Cerebellar cortex (tissue), 1 donor: ENCODE data around the gene BRME1.
"Not testable (repeated sequence)": the region's sequence is repeated elsewhere in the genome, so short reads cannot be mapped to it uniquely, and the experiment has no call there.

Source experiments
- DNase-seq: peaks from one replicate; pipeline ENCODE4 v3.0.0-alpha.2; 2015; ENCODE audit warnings: low spot score

Gene BRME1

DNA sequence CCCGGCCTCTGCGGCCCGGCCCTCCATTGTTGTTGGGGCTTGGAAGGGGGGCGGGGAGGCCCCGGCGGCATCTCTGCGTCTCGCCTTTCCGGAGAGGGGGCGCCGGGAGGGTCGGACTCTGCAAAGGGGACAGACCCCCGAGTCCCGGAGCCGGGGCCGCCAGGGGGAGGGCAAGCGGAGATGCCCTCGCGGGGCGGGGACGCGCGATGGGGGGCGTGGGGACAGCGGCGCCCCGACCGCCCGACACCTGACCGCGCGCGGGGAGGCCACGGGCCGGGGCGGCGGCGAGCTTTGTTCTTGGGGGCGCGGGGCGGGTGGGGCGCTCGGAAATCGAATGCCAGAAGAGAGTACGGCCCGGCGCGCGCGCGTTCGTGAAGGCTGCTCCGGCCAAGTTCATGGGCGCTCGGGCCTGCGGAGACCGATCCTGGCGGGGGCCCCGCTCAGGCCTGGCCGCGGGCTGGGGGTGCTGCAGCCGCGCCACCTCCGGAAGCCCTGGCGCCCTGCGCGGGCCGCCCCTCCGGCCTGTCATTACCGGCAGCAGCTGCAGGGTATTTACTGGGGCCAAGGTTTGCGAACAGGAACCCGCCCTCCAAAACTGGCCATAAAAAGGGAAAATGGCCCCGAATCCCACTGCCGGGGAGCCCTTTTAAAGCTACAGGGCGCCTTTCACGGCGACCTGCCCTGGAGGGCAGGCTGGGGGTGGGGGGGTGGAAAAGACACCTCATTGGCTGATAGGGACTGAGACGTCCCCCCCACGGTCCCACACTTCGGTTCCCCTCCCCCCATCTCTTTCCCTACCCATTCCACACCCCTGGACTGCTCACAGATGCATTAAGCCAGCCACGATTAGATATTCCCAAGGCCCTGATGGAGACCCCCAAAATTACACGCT is 40.1 kb downstream of the BRME1 start:
- DNase-seq: peak; percentile 57

DNA sequence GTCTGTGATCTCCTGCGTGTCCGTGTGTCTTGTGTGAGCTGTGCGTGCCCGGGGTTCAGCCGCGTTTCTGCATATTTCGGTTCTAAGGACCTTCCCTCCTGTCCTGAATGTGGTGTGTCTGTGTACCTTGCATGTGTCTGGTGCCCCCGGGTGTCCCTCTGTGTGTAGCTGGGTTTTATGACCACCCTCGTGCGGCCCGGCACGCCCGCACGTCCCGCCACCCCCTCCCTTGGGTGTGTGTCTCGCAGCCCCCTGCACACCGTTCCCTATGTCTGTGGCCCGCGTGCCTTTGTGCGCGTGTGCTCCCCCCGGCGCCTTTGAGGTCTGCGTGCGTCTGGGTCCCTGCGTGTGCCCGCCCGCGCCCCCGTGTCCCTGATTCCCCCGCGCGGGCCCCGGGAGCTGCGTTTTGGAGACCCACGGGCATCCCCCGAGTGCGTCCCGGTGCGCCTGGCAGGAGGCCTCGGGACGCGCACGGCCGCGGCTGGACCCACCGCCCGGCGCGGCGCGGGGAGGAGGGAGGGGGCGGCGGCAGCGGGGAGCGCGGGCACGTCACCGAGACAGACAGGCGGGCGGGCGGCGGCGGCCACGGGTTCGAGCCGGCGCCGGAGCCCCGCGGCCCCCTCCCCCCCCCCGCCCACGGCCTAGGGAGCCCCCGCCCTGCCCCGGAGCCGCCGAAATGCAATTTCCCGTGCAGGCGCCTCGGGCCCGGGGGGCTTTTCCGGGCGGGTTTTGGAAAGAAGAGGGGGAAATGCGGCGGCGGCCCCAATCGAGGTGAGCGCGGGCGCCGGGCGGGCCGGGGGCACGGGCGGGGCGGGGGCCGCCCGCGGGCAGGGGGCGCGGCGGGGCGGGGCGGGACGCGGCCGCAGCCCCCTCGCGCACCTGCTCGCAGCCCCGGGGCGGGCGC is 41.0 kb downstream of the BRME1 start:
- no peak for DNase-seq

DNA sequence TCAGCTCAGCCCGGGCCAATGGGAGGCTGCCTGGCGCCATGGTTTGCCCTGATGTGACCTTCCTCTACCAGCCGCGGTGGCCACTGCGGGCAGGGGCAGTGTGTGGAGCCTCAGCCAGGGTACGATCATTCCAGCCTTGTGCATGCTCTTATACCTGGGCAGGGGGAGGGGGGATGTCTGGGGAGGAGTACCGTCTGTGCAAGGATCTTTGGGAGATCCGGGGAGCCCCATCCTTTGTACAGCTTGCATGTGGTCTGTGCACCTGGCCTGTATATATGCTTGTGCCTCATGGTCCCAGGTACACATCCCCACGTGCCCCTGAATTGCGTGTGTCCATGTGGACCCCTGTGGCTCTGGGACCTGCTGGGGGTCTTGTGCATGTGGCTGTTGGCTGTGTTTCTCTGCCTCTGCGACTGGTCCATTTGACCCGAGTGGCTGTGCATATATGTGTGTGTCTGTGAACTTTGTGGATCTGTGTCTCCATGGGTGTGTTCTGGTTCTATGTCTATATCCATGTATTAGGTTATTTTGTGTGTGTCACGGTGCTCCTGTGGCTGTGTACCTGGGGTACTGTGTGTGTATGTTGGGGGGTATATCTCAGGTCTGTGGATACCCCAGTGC is 41.8 kb downstream of the BRME1 start:
- no peak for DNase-seq

DNA sequence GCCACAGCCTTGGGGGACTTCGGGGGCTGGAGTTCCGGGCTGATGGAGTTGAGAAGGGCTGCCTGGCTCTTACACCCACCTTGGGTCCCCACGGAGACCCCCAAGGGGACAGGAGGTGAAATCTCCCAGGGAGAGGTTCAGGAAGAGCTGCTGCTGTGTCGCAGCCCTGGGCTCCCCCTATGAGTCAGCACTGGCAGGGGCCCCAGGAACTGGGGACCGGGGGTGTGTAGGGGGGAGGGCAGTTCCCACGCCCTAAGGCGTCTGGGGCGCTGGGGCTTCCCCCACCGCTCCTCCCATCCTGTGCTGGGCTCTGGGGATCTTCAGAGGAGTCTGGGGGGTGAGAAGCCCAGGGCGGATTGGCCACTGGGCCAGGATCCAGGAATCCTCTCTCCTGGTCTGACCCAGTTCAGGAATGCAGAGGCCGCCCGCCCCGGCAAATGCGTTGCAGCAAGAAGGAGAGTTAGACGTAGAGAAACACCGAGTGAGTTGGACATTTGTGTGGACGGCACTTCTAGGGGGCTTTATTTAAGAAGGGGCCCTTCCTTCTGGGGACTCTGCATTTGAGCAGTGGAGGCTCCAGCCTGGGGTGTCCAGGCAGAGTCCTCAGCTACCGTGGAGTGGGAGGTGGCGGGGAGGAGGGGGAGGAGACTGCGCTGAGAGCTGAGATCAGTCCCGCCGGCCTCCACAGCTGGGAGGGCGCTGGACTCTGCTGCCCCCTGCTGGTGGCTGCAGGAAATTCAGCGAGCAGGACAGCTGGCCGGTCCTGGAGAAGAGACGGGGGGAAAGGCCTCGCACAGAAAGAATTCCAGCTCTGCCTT is 44.0 kb downstream of the BRME1 start:
- peak; percentile 89 for DNase-seq

DNA sequence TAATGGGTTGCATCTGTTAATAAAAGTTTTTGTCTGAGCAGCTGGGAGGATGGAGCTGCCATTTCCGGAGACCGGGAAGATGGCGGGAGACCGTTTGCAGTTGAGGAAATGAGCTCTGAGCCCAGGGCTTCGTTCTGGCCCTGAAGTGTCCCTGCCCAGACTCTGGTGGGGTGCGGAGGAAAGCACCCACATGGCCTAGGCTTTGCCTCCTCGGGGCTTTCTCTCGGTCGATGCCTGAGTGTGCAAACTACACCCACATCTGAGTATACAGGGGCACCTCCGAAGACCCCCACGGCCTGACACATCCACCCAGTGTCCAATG is 44.6 kb downstream of the BRME1 start:
- DNase-seq: no peak

DNA sequence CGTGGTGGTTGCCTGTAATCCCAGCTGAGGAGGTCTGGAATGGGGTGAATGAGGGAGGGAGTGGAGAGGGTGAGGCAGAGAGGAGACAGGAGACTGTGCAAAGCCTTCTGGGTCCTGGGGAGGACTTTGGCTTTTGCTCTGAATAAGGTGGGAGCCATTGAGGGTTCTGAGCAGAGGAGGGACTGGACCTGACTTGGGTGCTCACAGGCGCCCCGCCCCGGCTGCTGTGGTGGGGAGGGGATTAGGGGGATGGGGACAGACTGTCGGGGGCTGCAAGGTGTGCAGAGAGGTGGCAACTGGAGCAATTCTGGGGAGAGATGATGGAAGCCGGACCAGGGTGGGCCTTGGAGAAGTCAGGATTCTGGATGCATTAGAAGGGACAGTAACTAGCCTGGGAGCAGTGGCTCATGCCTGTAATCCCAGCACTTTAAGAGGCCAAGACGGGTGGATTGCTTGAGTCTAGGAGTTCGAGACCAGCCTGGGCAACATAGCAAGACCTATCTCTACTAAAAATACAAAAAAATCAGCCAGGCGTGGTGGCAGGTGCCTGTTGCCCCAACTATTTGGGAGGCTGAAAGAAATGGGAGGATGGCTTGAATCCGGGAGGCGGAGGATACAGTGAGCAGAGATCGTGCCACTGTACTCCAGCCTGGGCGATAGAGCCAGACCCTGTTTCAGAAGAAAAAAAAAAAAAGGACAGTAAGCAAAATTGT is 45.1 kb downstream of the BRME1 start:
- no peak for DNase-seq

DNA sequence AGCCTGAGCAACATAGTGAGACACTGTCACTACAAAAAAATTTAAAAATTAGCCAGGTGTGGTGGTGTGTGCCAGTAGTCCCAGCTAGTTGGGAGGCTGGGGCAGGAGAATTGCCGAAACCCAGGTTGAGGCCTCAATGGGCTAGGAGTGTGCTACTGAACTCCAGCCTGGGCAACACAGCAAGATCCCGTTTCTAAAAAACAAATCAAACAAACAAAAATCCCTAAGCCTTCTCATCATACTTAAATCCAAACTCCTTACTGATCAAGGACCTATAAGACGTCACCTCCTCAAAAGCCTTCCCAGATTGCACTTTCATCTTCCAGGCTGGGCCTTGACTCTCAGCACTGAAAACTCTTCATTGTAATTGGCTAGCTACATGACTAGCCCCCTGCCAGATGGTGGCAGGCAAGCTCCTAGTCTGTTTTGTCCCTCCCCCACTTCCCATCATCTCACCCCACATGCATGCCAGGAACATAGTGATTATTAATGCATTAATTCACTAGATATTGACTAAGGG is 46.5 kb downstream of the BRME1 start:
- no peak for DNase-seq

DNA sequence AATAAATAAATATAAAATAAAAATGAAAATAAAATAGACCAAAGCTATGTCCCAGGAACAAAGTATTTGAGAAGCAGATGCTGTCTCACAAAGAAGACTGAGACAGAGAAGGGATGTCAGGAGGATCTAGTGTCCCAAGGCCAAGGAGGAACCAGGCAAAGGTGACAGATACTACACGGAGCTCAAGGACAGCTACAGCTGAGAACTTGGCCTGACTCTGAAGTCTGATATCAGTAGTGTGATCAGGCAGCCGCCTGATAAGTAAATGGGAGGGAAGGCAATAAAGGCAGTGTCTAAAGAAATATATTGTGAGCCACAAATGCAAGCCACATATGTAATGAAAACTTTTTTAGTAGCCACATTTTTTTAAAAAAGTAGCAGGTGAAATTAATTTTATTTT is 49.4 kb downstream of the BRME1 start:
- no peak for DNase-seq

DNA sequence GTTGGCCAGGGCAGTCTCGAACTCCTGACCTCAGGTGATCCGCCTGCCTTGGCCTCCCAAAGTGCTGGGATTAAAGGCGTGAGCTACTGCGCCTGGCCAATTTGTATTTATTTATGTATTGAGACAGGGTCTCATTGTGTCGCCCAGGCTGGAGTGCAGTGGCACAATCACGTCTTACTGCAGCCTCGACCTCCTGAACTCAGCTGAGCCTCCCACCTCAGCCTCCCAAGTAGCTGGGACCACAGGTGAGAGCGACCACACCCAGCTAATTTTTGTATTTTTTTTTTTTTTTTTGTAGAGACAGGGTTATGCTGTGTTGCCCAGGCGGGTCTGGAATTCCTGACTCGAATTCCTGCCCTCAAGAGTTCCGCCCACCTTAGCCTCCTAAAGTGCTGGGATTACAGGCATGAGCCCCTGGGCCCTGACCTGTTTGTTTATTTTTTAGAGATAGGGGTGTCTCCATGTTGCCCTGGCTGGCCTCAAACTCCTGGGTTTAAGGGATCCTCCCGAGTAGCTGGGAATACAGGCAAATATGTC is 53.7 kb downstream of the BRME1 start:
- not testable (repeated sequence) for DNase-seq

DNA sequence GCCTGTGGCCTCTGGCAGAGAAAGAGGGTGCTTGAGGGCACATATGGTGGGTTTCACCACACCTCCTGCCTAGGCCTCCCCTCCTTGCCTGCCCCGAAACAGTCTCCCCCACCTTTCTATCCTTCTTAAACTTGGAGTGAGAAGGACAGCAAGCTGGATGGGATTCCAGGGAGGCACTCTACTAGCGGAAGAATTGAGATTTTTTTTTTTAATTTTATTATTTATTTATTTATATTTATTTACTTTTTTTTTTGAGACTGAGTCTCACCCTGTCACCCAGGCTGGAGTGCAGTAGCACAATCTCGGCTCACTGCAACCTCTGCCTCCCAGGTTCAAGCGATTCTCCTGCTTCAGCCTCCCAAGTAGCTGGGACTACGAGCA is 54.2 kb downstream of the BRME1 start:
- not testable (repeated sequence) for DNase-seq

DNA sequence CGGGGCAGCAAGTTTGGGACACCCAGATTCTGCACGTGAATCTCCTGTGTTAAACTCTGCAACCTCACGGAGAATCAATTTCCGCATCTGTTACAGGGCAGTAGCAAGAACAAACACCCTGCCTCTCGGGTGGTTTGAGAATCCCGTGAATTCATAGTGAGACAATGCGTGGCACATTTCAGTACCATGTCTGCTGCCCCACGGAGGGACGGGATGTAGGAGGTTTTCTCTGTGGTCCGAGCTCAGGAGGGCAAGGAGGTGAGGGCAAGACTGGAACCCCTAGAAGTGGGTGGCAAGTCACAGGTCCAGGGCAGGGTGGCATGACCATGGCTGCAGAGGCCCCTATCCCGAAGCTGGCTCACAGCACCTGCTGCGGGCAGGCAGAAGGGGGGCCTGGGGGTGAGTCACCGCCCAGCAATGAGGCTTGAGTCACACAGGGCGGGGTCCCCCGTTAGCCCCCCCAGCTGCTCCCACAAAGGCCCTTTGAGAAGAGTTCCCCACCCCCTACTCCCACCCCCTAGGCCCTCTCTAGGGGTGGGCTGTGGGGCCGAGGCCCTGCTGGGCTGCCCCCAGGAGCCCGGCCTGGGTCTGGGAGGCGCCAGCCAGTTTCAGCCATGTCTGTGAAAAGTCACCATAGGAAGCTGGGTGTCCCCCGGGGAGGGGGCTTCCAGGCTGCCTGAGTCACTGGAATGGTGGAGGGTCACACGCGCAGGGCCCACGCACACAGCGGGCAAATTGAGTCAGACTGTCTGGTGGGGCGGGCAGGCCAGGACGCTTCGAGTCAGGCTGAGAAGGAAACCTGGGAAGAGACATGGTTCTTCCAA is 54.8 kb downstream of the BRME1 start:
- peak; percentile 72 for DNase-seq

DNA sequence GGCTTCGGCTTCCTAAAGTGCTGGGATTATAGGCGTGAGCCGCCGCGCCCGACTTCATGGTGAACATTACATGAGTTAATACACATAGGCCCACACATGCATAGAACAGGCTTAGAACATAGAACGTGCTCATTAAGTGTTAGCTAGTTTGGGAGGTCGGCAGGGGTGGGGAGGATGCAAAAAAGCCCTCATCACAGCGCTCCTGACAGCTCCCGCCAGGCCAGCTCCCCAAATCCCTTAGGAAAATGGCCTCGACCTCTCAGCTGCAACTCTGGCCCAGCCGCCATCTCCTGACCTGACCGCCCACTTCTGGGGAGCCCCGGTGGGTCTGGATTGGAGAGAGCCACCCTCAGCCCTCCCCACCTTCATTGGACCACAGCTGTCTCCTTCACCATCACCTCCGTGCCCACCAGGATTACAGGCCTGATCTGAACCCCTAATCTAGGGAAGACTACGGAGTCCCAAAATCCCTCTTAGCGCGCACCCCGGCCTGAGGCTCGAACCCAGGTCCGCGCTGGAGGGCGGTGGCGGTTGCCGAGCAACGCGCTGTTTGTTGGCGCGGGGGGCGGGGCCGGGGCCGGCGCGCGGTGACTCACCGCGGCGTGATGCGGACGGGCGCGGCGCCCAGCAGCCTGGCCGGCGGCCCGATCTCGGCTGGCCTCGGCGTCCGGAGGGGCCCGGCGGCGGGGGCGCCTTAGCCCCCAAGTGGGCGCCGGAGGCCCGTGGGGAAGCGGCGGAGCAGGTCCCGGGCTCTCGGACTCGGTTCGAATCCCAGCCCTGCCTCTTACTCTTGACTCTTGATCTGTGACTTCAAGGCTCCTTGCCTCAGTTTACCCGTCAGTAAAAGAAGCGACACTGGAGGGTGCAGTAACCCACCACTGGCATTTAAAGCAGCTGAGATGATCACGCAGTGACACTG is 55.7 kb downstream of the BRME1 start:
- DNase-seq: peak; percentile 57

DNA sequence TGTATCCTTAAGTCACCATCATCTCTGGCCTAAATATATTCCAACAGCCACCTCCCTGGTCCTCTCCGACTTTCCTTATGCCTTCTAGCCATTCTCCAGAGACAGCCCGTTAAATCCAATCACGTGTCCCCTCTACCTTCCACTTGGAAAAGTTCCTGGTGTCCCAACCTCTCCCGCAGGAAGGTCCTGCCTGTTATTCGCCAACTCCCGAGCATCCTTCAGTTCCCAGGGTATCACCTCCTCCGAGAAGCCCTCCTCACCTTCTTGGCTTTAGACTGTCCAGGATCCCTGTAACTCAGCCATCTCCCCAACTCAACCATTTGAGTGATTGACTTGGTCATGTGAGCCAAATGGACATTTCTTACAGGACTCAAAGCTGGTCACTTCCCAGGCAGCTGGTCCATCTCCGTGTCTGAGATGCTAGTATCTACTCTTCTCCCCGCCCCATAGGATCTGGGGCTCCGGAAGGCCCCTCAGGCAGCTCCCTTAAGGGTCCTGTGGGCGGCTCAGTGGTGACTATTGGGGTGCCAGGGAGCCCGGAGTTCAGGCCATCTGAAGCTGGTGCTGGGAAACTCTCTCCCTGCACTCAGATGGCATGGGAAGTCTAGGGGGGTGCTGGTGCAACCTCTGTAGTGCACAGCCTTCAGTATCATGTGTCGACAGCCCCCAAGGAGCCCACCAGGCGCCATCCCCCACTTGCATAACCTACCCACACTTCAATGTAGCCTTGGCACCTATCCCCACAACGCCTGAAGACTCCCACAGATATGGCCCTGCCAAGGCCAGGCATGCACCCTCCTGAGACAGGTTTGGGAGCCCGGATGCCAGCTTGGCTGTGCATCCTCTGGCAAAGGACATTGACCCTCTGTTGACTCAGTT is 56.9 kb downstream of the BRME1 start:
- DNase-seq: peak; percentile 72

DNA sequence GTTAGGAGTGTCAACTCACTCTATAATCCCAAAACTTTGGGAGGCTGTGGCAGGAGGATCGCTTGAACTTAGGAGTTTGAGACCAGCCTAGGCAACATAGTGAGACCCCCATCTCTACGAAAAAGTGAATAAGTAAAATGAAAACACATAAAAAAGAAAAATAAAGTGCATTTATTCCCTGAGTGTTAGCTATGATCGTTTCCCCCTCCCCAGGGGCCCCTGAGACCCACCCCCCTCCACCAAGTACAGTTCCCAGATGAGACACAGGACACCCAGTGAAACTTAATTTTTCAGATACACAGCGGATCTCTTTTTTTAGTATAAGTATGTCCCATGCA is 57.6 kb downstream of the BRME1 start:
- DNase-seq: no peak

DNA sequence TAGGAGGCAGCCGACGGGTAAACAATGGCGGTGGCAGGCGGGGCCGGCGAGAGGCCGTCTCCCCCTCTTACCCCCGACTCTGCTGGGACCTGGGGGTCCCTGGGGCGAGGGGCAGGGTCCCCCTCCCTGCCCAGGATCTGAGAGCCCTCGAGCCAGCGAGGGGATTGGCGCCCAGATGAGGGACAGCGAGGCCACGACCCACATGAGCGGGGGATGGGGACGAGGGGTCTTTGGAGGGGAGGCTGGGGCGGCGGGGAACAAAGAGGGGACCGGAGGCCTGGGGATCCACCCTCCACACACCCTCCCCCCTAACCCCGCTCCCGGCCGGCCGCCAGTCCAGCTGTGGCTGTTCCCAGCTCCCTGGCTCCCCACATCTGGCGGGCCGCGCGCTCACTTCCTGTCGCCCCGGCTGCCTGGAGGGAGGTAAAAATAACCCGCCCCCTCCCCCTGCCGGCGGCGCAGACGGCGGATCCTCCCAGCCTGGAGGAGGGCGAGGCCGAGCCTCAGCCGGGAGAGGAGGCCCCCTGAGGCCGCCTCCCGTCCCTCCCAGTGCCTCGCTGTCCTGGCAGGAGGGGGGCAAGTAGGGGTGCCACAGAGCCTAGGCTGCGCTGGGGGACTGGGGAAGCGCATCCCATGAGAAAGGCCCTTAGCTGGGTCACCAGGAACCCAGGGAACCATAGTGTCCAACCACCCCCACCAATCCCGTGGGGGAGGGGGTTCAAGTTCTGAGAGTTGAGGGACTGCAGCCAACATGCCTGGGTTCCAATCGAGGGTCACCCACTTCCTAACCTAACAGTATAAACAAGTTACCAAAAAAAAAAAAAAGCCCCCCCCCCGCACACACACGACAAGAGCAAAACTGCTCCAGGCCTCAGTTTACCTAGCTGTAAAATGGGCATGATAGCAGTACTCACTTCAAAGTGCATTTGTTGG is 58.2 kb downstream of the BRME1 start:
- DNase-seq: peak; percentile 69

DNA sequence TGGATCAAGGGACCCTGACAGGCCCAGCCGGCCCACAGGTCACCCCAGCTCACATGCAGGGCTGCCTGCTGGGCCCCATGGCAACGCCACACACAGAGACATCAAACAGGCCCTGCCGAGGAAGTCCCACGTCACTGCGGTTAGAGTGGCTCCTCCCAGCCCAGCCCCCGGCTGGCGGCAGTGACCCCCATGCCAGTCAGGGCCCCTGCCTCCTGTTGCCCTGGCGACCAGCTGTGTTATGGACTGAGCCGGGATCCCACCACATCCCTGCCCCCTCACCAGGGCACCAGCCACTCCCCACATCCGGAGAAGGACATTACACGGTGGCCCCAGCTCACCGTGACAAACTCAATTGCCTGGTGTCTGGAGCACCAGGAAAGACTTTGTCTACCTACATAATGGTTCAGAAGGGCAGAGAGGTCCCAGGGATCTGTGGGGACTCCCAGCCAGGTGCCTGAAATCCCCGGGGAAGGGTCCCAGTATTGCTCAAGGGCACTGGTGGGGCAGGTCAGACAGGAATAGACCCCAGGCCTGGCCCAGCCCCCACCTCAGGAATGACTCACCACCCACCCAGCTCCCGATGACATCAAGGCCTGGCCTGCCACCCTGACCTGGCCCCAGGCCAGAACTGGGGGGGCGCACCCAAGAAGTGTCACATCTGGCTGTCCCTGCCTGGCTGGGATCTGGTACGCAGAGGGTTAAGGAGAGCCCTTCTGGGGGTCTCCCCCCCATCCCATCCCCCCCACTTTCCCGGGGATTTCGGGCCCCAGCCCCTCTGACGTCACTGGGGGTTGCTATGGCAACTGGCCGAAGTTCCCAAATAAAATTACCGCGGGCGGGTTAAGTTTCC is 59.1 kb downstream of the BRME1 start:
- DNase-seq: peak; percentile 79
